Measurements from ENCODE around the gene MMP14. TPM values are rescaled to one million over a fixed set of nuclear protein-coding genes. Genes with fewer than 3 reads are reported as not detected.

The MMP14 gene
- polyA plus RNA-seq, 3 donors: 0.14 to 4.6 (median 0.44) TPM

DNA sequence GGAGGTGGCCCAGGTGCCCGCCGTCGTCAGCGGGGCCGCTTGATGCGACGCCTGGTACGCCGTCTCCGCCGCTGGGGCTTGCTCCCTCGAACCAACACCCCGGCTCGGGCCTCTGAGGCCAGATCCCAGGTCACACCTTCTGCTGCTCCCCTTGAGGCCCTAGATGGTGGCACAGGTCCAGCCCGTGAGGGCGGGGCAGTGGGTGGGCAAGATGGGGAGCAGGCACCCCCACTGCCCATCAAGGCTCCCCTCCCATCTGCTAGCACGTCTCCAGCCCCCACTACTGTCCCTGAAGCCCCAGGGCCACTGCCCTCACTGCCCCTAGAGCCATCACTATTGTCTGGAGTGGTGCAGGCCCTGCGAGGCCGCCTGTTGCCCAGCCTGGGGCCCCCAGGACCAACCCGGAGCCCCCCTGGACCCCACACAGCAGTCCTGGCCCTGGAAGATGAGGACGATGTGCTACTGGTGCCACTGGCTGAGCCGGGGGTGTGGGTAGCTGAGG is 40.7 kb downstream of the MMP14 start:
- Mint-ChIP-seq H3K27me3 (ENCODE audit: low read depth in 3 of 3) (peaks cover 3 to 6% (median 5%) of the 10 kb centered on the region in 3 donors), H3K4me3 (no peak overlapping the region), H3K36me3 (peaks cover 58 to 67% of the 10 kb centered on the region in 2 donors), H3K27ac (no peak overlapping the region), H3K4me1 (peaks cover 28% of the 10 kb centered on the region), H3K9me3 (peaks cover 0 to 4% (median 0%) of the 10 kb centered on the region in 7 donors)
- TF ChIP-seq, protein P1, sequence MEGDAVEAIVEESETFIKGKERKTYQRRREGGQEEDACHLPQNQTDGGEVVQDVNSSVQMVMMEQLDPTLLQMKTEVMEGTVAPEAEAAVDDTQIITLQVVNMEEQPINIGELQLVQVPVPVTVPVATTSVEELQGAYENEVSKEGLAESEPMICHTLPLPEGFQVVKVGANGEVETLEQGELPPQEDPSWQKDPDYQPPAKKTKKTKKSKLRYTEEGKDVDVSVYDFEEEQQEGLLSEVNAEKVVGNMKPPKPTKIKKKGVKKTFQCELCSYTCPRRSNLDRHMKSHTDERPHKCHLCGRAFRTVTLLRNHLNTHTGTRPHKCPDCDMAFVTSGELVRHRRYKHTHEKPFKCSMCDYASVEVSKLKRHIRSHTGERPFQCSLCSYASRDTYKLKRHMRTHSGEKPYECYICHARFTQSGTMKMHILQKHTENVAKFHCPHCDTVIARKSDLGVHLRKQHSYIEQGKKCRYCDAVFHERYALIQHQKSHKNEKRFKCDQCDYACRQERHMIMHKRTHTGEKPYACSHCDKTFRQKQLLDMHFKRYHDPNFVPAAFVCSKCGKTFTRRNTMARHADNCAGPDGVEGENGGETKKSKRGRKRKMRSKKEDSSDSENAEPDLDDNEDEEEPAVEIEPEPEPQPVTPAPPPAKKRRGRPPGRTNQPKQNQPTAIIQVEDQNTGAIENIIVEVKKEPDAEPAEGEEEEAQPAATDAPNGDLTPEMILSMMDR (IDR thresholded peaks at IDR 0.05): no peak
- H3K4me3 ChIP-seq (replicated peaks in 1 of 3; ENCODE audit: low read depth in 2 of 3, low read length in 3 of 3): no peak overlapping the region
- WGBS (ENCODE audit: insufficient coverage): 98% methylated on average over 21 of the region's 22 CpGs
- no peak overlapping the region for H3K27ac ChIP-seq (ENCODE audit: low read depth in 1 of 2, low read length in 2 of 2)
- H3K9ac ChIP-seq (ENCODE audit: insufficient read depth, low read length, poor library complexity, severe bottlenecking): no peak overlapping the region
- peaks cover 44% of the 10 kb centered on the region for H4K20me1 ChIP-seq (ENCODE audit: insufficient read depth, low read length)
- no peaks in the 10 kb centered on the region for H3K9me3 ChIP-seq (replicated peaks in 1 of 2; ENCODE audit: control insufficient read depth in 1 of 2, insufficient read depth in 1 of 2, low read length in 2 of 2)
- peaks cover 0 to 2% of the 10 kb centered on the region in 2 donors for H3K27me3 ChIP-seq (ENCODE audit: control insufficient read depth in 2 of 2, insufficient read depth in 2 of 2, low read length in 2 of 2)
- peaks cover 57 to 67% of the 10 kb centered on the region in 2 donors for H3K36me3 ChIP-seq (replicated peaks in 1 of 2; ENCODE audit: control insufficient read depth in 1 of 2, insufficient read depth in 2 of 2, low read length in 2 of 2)
- H3K4me1 ChIP-seq (ENCODE audit: control insufficient read depth in 1 of 2, insufficient read depth in 2 of 2, low read length in 2 of 2): peaks cover 8 to 16% of the 10 kb centered on the region in 2 donors
- DNase-seq: no peak
- H2AFZ ChIP-seq (ENCODE audit: insufficient read depth, low read depth, low read length, poor library complexity, severe bottlenecking): no peak overlapping the region
- intact Hi-C loops (cut with micrococcal nuclease): no loop called here
- H3K4me2 ChIP-seq (replicated peaks; ENCODE audit: extremely low read depth, low read length, poor library complexity, severe bottlenecking): no peak overlapping the region
- peaks cover 18% of the 10 kb centered on the region for H3K79me2 ChIP-seq (ENCODE audit: insufficient read depth, low read length)

DNA sequence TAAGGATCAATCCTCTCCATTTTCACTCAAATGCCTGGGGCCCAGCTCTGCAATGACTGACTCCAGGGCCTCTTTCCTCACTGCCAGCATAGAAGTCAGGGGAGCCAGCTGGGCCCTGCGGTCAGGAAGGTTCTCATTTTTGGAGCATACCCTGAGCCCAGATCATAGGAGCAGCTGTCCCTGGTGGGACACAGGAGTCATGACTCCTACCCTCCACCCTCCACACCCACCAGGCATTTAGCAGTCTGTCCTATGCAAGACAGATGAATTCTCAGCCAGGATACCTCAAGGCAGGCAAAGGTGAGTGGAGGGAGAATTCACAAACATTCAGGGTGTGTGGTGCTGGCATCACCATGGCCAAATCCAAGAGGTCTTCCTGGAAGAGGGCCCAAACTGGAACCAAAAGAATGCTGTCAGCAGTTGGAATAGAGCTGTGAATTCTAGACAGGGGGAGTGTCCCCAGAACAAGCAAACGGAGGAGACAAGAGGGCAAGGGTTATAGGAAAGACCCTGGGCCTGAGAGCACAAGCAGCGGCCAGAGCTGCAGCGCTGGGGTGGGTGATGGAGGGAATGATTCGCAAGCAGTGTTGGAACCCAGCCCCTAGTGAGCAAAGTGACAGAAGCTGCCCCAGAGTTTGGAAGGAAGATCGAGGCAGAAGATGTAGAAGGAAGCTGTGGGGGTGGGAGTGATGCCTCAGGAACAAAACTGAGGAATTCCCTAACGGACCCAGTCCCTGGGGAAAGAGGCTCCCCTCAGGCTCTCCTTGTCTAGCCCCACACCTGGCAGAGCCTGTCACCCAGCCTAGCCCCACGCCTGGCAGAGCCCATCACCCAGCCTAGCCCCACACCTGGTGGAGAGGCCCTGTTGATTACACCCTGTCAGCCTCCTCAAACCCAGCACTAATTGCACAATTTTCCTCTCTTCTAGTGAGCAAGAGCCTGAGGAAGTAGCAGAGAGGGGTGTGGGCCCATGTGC is 42.2 kb downstream of the MMP14 start:
- 82% methylated on average over 5 of the region's 8 CpGs for WGBS (ENCODE audit: insufficient coverage)
- no peak overlapping the region for H3K27ac ChIP-seq (ENCODE audit: low read depth in 1 of 2, low read length in 2 of 2)

More for the DNA sequence above, 42.2 kb downstream of the MMP14 start:
- no peaks in the 10 kb centered on the region for H3K9me3 ChIP-seq (replicated peaks in 1 of 2; ENCODE audit: control insufficient read depth in 1 of 2, insufficient read depth in 1 of 2, low read length in 2 of 2)
- peaks cover 0 to 10% of the 10 kb centered on the region in 2 donors for H3K27me3 ChIP-seq (ENCODE audit: control insufficient read depth in 2 of 2, insufficient read depth in 2 of 2, low read length in 2 of 2)
- Mint-ChIP-seq H3K27me3 (ENCODE audit: low read depth in 3 of 3) (peaks cover 10 to 16% (median 13%) of the 10 kb centered on the region in 3 donors), H3K27ac (peak overlapping the region in 6 of 7 donors; percentile 6 to 81 (median 53)), H3K9me3 (peaks cover 0 to 4% (median 0%) of the 10 kb centered on the region in 7 donors), H3K4me1 (peaks cover 26% of the 10 kb centered on the region), H3K4me3 (no peak overlapping the region), H3K36me3 (peaks cover 55 to 60% of the 10 kb centered on the region in 2 donors)
- TF ChIP-seq, protein P1 (IDR thresholded peaks at IDR 0.05): no peak
- H3K4me1 ChIP-seq (ENCODE audit: control insufficient read depth in 1 of 2, insufficient read depth in 2 of 2, low read length in 2 of 2): peaks cover 0 to 6% of the 10 kb centered on the region in 2 donors
- no peak overlapping the region for H3K4me3 ChIP-seq (replicated peaks in 1 of 3; ENCODE audit: low read depth in 2 of 3, low read length in 3 of 3)
- intact Hi-C loops (cut with micrococcal nuclease): no loop called here
- DNase-seq: no peak
- no peak overlapping the region for H2AFZ ChIP-seq (ENCODE audit: insufficient read depth, low read depth, low read length, poor library complexity, severe bottlenecking)
- peaks cover 33% of the 10 kb centered on the region for H4K20me1 ChIP-seq (ENCODE audit: insufficient read depth, low read length)
- no peak overlapping the region for H3K9ac ChIP-seq (ENCODE audit: insufficient read depth, low read length, poor library complexity, severe bottlenecking)
- H3K79me2 ChIP-seq (ENCODE audit: insufficient read depth, low read length): peaks cover 5% of the 10 kb centered on the region
- H3K4me2 ChIP-seq (replicated peaks; ENCODE audit: extremely low read depth, low read length, poor library complexity, severe bottlenecking): no peak overlapping the region
- peaks cover 54 to 61% of the 10 kb centered on the region in 2 donors for H3K36me3 ChIP-seq (replicated peaks in 1 of 2; ENCODE audit: control insufficient read depth in 1 of 2, insufficient read depth in 2 of 2, low read length in 2 of 2)

All from CD14-positive monocyte (primary cell).